ENCODE results near the gene LGI4.
A peak's percentile ranks its signal among the peaks of the same experiment; 100 is the strongest.
"Not testable (repeated sequence)": the region's sequence is repeated elsewhere in the genome, so short reads cannot be mapped to it uniquely, and the experiment has no call there.

Gene LGI4

GRCh38 chr19:35105411-35106290 is 29.2 kb downstream of the LGI4 start:
- DNase-seq = no peak

GRCh38 chr19:35105047-35105410 is 29.8 kb downstream of the LGI4 start:
- DNase-seq = no peak

- DNase-seq = no peak
Observed at GRCh38 chr19:35104361-35104760, 30.5 kb downstream of the LGI4 start.

- DNase-seq = not testable (repeated sequence)
Observed at GRCh38 chr19:35103614-35104013, 31.2 kb downstream of the LGI4 start.

- DNase-seq = not testable (repeated sequence)
Observed at GRCh38 chr19:35101949-35102348, 32.9 kb downstream of the LGI4 start.

GRCh38 chr19:35100588-35101533 is 34.0 kb downstream of the LGI4 start:
- no peak for DNase-seq

- no peak for DNase-seq
Observed at GRCh38 chr19:35099897-35100275, 35.0 kb downstream of the LGI4 start.

- DNase-seq = no peak
Observed at GRCh38 chr19:35099155-35099896, 35.5 kb downstream of the LGI4 start.

- DNase-seq = no peak
Observed at GRCh38 chr19:35098413-35099049, 36.3 kb downstream of the LGI4 start.

GRCh38 chr19:35095667-35096368 is 39.0 kb downstream of the LGI4 start:
- no peak for DNase-seq

- DNase-seq = no peak
Observed at GRCh38 chr19:35094656-35095055, 40.2 kb downstream of the LGI4 start.

GRCh38 chr19:35093941-35094647 is 40.8 kb downstream of the LGI4 start:
- DNase-seq = no peak

GRCh38 chr19:35093430-35093829 is 41.4 kb downstream of the LGI4 start:
- DNase-seq = no peak

GRCh38 chr19:35090506-35091214 is 44.2 kb downstream of the LGI4 start:
- DNase-seq = peak; percentile 36 to 53

- DNase-seq = no peak
Observed at GRCh38 chr19:35090160-35090505, 44.7 kb downstream of the LGI4 start.

GRCh38 chr19:35089554-35089953 is 45.3 kb downstream of the LGI4 start:
- DNase-seq = no peak

GRCh38 chr19:35088131-35088913 is 46.5 kb downstream of the LGI4 start:
- DNase-seq = no peak

- DNase-seq = no peak
Observed at GRCh38 chr19:35087393-35087792, 47.5 kb downstream of the LGI4 start.

GRCh38 chr19:35086455-35086854 is 48.4 kb downstream of the LGI4 start:
- DNase-seq = no peak

GRCh38 chr19:35085947-35086346 is 48.9 kb downstream of the LGI4 start:
- peak; percentile 4 to 13 for DNase-seq

Measured in CD4-positive, alpha-beta T cell treated with Interleukin-1 beta for 1 hour (primary cell).